Measurements from ENCODE around the gene INSL3.

- TF ChIP-seq POLR2A (IDR thresholded peaks at IDR 0.05; ENCODE audit: low read depth), result no peak
- no peak for TF ChIP-seq CTCF (IDR thresholded peaks at IDR 0.05)
- TF ChIP-seq EP300 (IDR thresholded peaks at IDR 0.05), result no peak
- TF ChIP-seq POLR2AphosphoS5 (IDR thresholded peaks at IDR 0.05), result no peak
Measured at GRCh38 chr19:17807731-17808316, 13.5 kb downstream of the INSL3 start.
